H1 (cell line): Measurements from ENCODE around the gene MMP21. TPM values are rescaled to one million over a fixed set of nuclear protein-coding genes. Genes with fewer than 3 reads are reported as not detected.

ENCODE experiments used
- CTCF ChIA-PET: fragments of 300-600 bp; sonication (Branson Sonifier 250); formaldehyde crosslinking; loops from one replicate; lab custom pipeline; 2021; ENCODE audit not compliant: partially characterized antibody; lab: Charles Lee
- POLR2A ChIA-PET: fragments of 300-600 bp; sonication (Branson Sonifier 250); formaldehyde crosslinking; loops from one replicate; lab custom pipeline; 2021; ENCODE audit warnings: inconsistent platforms; ENCODE audit not compliant: partially characterized antibody; lab: Charles Lee
- DNase-seq, 2 experiments: peaks; one replicate each; pipeline versions ENCODE4 v3.0.0 to v3.0.0-alpha.2; 2010 to 2022; ENCODE audit warnings: low spot score in 2 of 2, low read depth in 1 of 2, mixed read lengths in 1 of 2
- FAIRE-seq: peaks from 2 replicates; lab custom pipeline; 2011; peaks lifted over from hg19 to GRCh38; lab: Jason Lieb, UNC
- H2AFZ ChIP-seq: 2 replicates; pipeline ENCODE4 v1.8.1; 2012; ENCODE audit warnings: low read length, inconsistent platforms
- H2AK5ac ChIP-seq: 2 replicates; pipeline ENCODE4 v1.6.1; 2013; ENCODE audit warnings: low read depth, low read length
- H2BK120ac ChIP-seq: replicated peaks from 2 replicates; pipeline ENCODE3; 2013; ENCODE audit warnings: low read depth, low read length, inconsistent platforms
- H2BK12ac ChIP-seq: 2 replicates; pipeline ENCODE4 v1.6.1; 2013; ENCODE audit warnings: low read depth, low read length
- H2BK15ac ChIP-seq: 2 replicates; pipeline ENCODE4 v1.6.1; 2013; ENCODE audit warnings: low read length
- H2BK20ac ChIP-seq: 2 replicates; pipeline ENCODE4 v1.6.1; 2013; ENCODE audit warnings: low read length
- H2BK5ac ChIP-seq: 2 replicates; pipeline ENCODE4 v1.6.1; 2013; ENCODE audit warnings: low read depth, low read length
- H3K14ac ChIP-seq: 2 replicates; pipeline ENCODE4 v1.6.1; 2013; ENCODE audit warnings: inconsistent platforms; ENCODE audit not compliant: insufficient read length
- H3K18ac ChIP-seq: 2 replicates; pipeline ENCODE4 v1.6.1; 2013; ENCODE audit warnings: low read length; ENCODE audit errors: extremely low read depth
- H3K23ac ChIP-seq: 2 replicates; pipeline ENCODE4 v1.6.1; 2013; ENCODE audit warnings: inconsistent platforms; ENCODE audit not compliant: insufficient read length
- H3K23me2 ChIP-seq: 2 replicates; pipeline ENCODE4 v1.6.1; 2013; ENCODE audit warnings: low read depth, low read length
- H3K27ac ChIP-seq: 2 replicates; pipeline ENCODE4 v1.6.1; 2011; ENCODE audit warnings: low read depth, low read length, inconsistent platforms
- H3K27me3 ChIP-seq, 4 experiments: replicated peaks in 1 of 4; 1 replicate in 1 of 4; 2 replicates in 3 of 4; pipeline versions ENCODE4 v1.6.1 to v1.8.1; 2011 to 2013; ENCODE audit warnings: low read length in 3 of 4, mild to moderate bottlenecking in 3 of 4, inconsistent platforms in 2 of 4, mixed read lengths in 2 of 4, moderate library complexity in 1 of 4; ENCODE audit not compliant: control insufficient read depth in 3 of 4, insufficient read depth in 3 of 4; ENCODE audit errors: extremely low read depth in 1 of 4
- H3K36me3 ChIP-seq, 4 experiments: 2 replicates each; pipeline versions ENCODE4 v1.6.1 to v1.8.1; 2011 to 2013; ENCODE audit warnings: mild to moderate bottlenecking in 4 of 4, low read length in 3 of 4, moderate library complexity in 2 of 4, control low read depth in 1 of 4, inconsistent platforms in 1 of 4; ENCODE audit not compliant: insufficient read depth in 4 of 4, control insufficient read depth in 2 of 4
- H3K4ac ChIP-seq: replicated peaks from 2 replicates; pipeline ENCODE3; 2013; ENCODE audit warnings: low read length, low read depth, mixed read lengths, inconsistent platforms; ENCODE audit not compliant: insufficient read length
- H3K4me1 ChIP-seq, 4 experiments: replicated peaks in 1 of 4; 1 replicate in 1 of 4; 2 replicates in 3 of 4; pipeline versions ENCODE4 v1.6.1 to v1.8.1; 2011 to 2013; ENCODE audit warnings: low read length in 3 of 4, inconsistent platforms in 2 of 4, mixed read lengths in 1 of 4; ENCODE audit not compliant: insufficient read depth in 4 of 4, control insufficient read depth in 3 of 4
- H3K4me2 ChIP-seq, 2 experiments: 2 replicates each; pipeline versions ENCODE4 v1.6.1 to v1.8.1; 2011 to 2013; ENCODE audit warnings: low read depth in 2 of 2, low read length in 2 of 2, control low read depth in 1 of 2, inconsistent platforms in 1 of 2, mild to moderate bottlenecking in 1 of 2; ENCODE audit not compliant: insufficient read depth in 1 of 2
- H3K4me3 ChIP-seq, 4 experiments: fragments of 200-600, 300-600 bp in 1 of 4; sonication (generic), shearing (Covaris generic), sonication (Bioruptor Twin) in 1 of 4; 2 replicates each; pipeline versions ENCODE4 v1.5.1 to v1.8.1; 2011 to 2016; ENCODE audit warnings: low read length in 4 of 4, low read depth in 3 of 4, control low read depth in 2 of 4, inconsistent platforms in 2 of 4, mild to moderate bottlenecking in 2 of 4, mixed read lengths in 1 of 4, moderate library complexity in 1 of 4; ENCODE audit not compliant: insufficient read depth in 2 of 4; ENCODE audit errors: extremely low read depth in 1 of 4
- H3K56ac ChIP-seq: replicated peaks from 2 replicates; pipeline ENCODE3; 2013; ENCODE audit warnings: low read depth, mild to moderate bottlenecking, mixed read lengths, low read length, inconsistent platforms; ENCODE audit not compliant: insufficient read length
- H3K79me1 ChIP-seq: 2 replicates; pipeline ENCODE4 v1.6.1; 2013; ENCODE audit warnings: low read depth, low read length, control low read depth
- H3K79me2 ChIP-seq, 2 experiments: 2 replicates each; pipeline versions ENCODE4 v1.6.1 to v1.8.1; 2012 to 2013; ENCODE audit warnings: low read length in 2 of 2, mild to moderate bottlenecking in 2 of 2, inconsistent platforms in 1 of 2; ENCODE audit not compliant: insufficient read depth in 2 of 2, control insufficient read depth in 1 of 2
- H3K9ac ChIP-seq, 4 experiments: replicated peaks in 1 of 4; 1 replicate in 1 of 4; 2 replicates in 3 of 4; pipeline versions ENCODE4 v1.6.1 to v1.8.1; 2011 to 2013; ENCODE audit warnings: low read depth in 3 of 4, low read length in 3 of 4, control low read depth in 2 of 4, mild to moderate bottlenecking in 2 of 4, moderate library complexity in 2 of 4, inconsistent platforms in 1 of 4; ENCODE audit errors: extremely low read depth in 1 of 4
- H3K9me3 ChIP-seq, 2 experiments: 2 replicates each; pipeline versions ENCODE4 v1.6.1 to v1.8.1; 2012 to 2013; ENCODE audit warnings: mild to moderate bottlenecking in 2 of 2, moderate library complexity in 2 of 2, control low read depth in 1 of 2, inconsistent platforms in 1 of 2, low read depth in 1 of 2, low read length in 1 of 2, mixed read lengths in 1 of 2; ENCODE audit not compliant: insufficient read depth in 2 of 2
- H4K20me1 ChIP-seq, 2 experiments: replicated peaks in 1 of 2; 2 replicates each; pipeline versions ENCODE3 to v1.8.1; 2011 to 2013; ENCODE audit warnings: inconsistent platforms in 2 of 2, low read length in 2 of 2, mild to moderate bottlenecking in 1 of 2; ENCODE audit not compliant: insufficient read depth in 2 of 2, control insufficient read depth in 1 of 2
- H4K5ac ChIP-seq: 2 replicates; pipeline ENCODE4 v1.6.1; 2013; ENCODE audit warnings: low read length, low read depth, mixed read lengths, inconsistent platforms; ENCODE audit not compliant: insufficient read length
- H4K8ac ChIP-seq: 2 replicates; pipeline ENCODE4 v1.8.0; 2013; ENCODE audit warnings: mild to moderate bottlenecking, moderate library complexity, low read length, inconsistent platforms; ENCODE audit not compliant: insufficient read depth; ENCODE audit errors: extremely low read depth
- H4K91ac ChIP-seq: replicated peaks from 2 replicates; pipeline ENCODE3; 2013; ENCODE audit warnings: low read length, mixed read lengths, inconsistent platforms; ENCODE audit not compliant: insufficient read length
- KDM4A ChIP-seq: IDR thresholded peaks from one replicate; pipeline ENCODE4 v1.7.1; 2012; ENCODE audit warnings: low read depth, mild to moderate bottlenecking, moderate library complexity, low read length, inconsistent platforms; ENCODE audit not compliant: severe bottlenecking
- NRF1 ChIP-seq: IDR thresholded peaks from 2 replicates; pipeline ENCODE4 v1.6.1; 2011; ENCODE audit warnings: mild to moderate bottlenecking, low read depth, low read length, improper control_type of control experiment
- SP1 ChIP-seq: IDR thresholded peaks from 2 replicates; pipeline ENCODE4 v1.6.1; 2011; ENCODE audit warnings: low read depth, low read length
- WGBS, 2 experiments: shearing (Covaris generic) in 1 of 2; methylation state at CpG; one replicate each; pipeline versions ENCODE4 v1.1.6 to v1.1.7; 2013 to 2015; ENCODE audit warnings: low lambda C conversion rate in 2 of 2, mixed read lengths in 2 of 2, inconsistent platforms in 1 of 2, low coverage in 1 of 2, missing lambda C conversion rate in 1 of 2; ENCODE audit not compliant: insufficient replicate concordance in 2 of 2, insufficient coverage in 1 of 2, insufficient read length in 1 of 2; ENCODE audit errors: extremely low coverage in 1 of 2, missing lambda C conversion rate in 1 of 2; 5-methylcytosine and 5-hydroxymethylcytosine counted together
- polyA plus RNA-seq, 7 experiments: library from polyadenylated mRNA; depleted of rRNA in 3 of 7; stranded (reverse) in 5 of 7; unstranded in 2 of 7; fragments of >200 nt in 5 of 7; fragments of 200-250 nt in 2 of 7; gene quantifications; 1 replicate in 5 of 7; 2 replicates in 1 of 7; 4 replicates in 1 of 7; pipeline versions ENCODE4 v1.2.1 to v1.2.3, GENCODE V29; 2011 to 2013; ENCODE audit warnings: missing spikeins in 2 of 7, mixed read lengths in 2 of 7
- total RNA-seq: library from RNA; stranded (reverse); fragmentation: NEBNext Ultra II Directional; extraction: Animal tissue kit (Norgen Biotek cat#: 25700); gene quantifications from 2 replicates; pipeline ENCODE4 v1.2.1, GENCODE V29; 2021

The MMP21 gene
- total and polyA plus RNA-seq, 2 of the 8 experiments (the other 6 are each of a cell fraction or from before 2014, with no cell fraction given) = not detected

DNA sequence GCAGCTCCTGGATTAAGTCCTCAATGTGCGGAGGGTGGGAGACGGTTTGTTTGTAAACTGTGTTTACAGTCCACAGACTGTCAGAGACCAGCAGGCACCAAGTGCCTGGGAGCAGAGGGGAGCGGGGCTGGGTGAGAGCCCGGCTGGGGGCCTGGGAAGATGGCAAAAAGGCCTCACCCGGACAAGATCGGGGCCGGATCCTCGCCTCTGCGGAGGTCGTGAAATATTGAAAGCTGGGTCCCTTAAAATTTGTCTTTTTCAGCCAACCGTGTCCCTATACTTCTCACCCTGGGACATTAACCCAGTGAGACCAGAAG lies 2.8 kb downstream of the MMP21 start:
- DNase-seq = no peak
- H3K27me3 ChIP-seq = no peaks in the 10 kb centered on the region
- no peak overlapping the region for H2BK15ac ChIP-seq
- TF ChIP-seq SP1 (no peak), KDM4A (no peak), NRF1 (no peak)
- no peaks in the 10 kb centered on the region for H4K20me1 ChIP-seq
- H4K8ac ChIP-seq = no peak overlapping the region
- H4K91ac ChIP-seq = no peak overlapping the region
- H3K79me1 ChIP-seq = no peaks in the 10 kb centered on the region
- no peak overlapping the region for H2BK120ac ChIP-seq
- no peak overlapping the region for H3K4me2 ChIP-seq
- H3K36me3 ChIP-seq = no peaks in the 10 kb centered on the region
- ChIA-PET CTCF (interaction anchor here (0.8 to 1.0 kb wide), 2 partner anchors 18 to 50 kb away, joined by 3 read pairs; partner anchors contain the start of gene UROS), POLR2A (no interaction called here)
- no peak overlapping the region for H2BK20ac ChIP-seq
- no peak overlapping the region for H3K27ac ChIP-seq
- no peak overlapping the region for H3K23ac ChIP-seq
- H2BK12ac ChIP-seq = no peak overlapping the region
- H3K79me2 ChIP-seq = no peaks in the 10 kb centered on the region
- no peak overlapping the region for H2AK5ac ChIP-seq
- H3K9me3 ChIP-seq = no peaks in the 10 kb centered on the region
- H3K9ac ChIP-seq = no peak overlapping the region
- no peak overlapping the region for H2AFZ ChIP-seq
- no peak overlapping the region for H3K4ac ChIP-seq
- H3K56ac ChIP-seq = no peak overlapping the region
- H3K14ac ChIP-seq = no peak overlapping the region
- H3K23me2 ChIP-seq = no peaks in the 10 kb centered on the region
- no peak overlapping the region for H4K5ac ChIP-seq
- 86% methylated on average over 8 of the region's 11 CpGs; no CpG with 5 or more reads in 1 of the 2 experiments for WGBS, 2 experiments
- no peak overlapping the region for H3K4me3 ChIP-seq
- no peak overlapping the region for H3K18ac ChIP-seq
- no peaks in the 10 kb centered on the region for H3K4me1 ChIP-seq
- H2BK5ac ChIP-seq = no peak overlapping the region
- no peak for FAIRE-seq
